Cerebellar nuclear complex (tissue), 1 donor: Measurements from ENCODE around the gene RRM1.
"Not testable (repeated sequence)": the region's sequence is repeated elsewhere in the genome, so short reads cannot be mapped to it uniquely, and the experiment has no call there.

ENCODE experiments used
- DNase-seq, 2 experiments: peaks; one replicate each; lab custom pipeline; 2025; lab: John Stamatoyannopoulos, UW

Gene RRM1

DNA sequence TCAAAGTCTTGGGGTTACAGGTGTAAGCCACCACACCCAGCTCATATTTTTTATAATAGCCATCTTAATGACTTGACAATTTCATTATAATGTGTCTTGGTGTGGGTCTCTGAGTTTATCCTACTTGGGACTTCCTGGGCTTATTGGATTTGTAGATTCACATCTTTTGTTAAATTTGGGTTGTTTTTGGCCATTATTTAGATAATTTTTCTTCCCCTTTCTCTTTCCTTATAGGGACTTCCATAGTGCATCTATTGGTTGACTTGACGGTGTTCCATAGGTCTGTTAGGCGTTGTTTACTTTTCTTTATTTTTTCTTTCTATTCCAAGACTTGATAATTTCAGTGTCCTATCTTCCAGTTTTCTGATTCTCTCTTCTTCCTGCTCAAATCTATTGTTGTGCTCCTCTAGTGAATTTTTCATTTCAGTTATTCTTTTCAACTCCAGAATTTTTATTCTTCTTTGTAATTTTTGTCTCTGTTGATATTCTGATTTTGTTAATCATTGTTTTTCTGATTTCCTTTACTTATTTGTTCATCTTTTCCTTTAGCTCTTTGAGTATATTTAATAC lies 45.6 kb downstream of the RRM1 start:
- DNase-seq = no peak

DNA sequence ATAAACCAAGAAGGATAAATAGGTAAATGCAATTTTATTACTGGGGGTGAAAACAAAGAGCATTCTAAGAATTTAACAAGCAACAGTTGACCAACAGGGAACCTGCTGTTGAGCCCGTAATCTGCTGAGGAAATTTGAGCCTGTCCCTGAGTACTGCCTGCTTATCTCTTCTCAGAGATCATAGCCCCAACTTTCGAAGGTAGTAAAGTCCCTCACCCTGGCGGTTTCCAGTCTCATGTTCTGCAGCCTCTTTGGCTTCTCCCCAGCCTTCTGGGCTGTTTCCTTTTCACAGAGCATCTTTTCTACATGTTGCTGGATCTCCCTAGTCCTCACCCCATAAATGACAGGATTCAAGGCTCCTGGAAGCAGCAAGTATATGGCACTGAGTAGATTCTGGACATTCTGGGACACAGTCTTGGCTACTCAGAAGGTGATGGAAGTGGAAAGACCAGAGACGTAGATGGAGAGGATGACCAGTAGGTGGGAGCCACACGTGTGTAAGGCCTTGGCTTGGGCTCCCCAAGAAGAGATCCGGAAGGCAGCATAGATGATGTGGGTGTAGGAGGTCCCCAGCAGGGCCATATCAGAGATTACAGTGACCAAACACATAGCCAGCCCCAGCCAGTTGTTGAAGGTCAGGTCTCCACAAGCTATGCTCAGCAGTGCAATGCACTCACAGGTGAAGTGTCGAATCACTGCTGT lies 51.6 kb downstream of the RRM1 start:
- DNase-seq = no peak

GRCh38 chr11:4146772-4147098 lies 52.1 kb downstream of the RRM1 start:
- DNase-seq = no peak

DNA sequence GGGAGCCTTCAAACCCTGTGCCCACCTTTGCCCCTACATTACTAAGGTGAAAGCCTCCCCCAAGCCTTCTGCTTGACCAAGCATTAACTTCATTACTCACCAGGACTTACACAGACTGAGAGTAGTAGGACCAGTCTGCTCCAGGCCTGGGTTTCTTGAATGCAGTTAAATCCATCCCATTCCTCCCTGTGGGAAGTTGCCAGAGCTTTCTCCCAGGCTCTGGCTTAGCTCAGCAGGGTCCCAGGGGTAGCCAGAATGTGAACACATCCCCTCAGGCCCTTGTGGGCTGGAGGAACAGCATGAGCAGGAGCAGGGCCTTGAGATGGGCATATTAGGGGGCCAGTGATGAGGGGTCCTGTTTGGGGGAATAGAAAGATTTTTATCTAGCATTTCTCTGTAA lies 59.9 kb downstream of the RRM1 start:
- no peak for DNase-seq

GRCh38 chr11:4156571-4156970 lies 62.0 kb downstream of the RRM1 start:
- DNase-seq = peak in 1 of 2 experiments; percentile 68

GRCh38 chr11:4158818-4159217 lies 64.2 kb downstream of the RRM1 start:
- not testable (repeated sequence) for DNase-seq

- DNase-seq = no peak
Measured at GRCh38 chr11:4161305-4161704, 66.7 kb downstream of the RRM1 start.

- DNase-seq = no peak
Measured at GRCh38 chr11:4164884-4165590, 70.4 kb downstream of the RRM1 start.

GRCh38 chr11:4167292-4167691 lies 72.7 kb downstream of the RRM1 start:
- no peak for DNase-seq

- no peak for DNase-seq
Measured at GRCh38 chr11:4167758-4168157, 73.2 kb downstream of the RRM1 start.

- not testable (repeated sequence) for DNase-seq
Measured at GRCh38 chr11:4175620-4176350, 81.2 kb downstream of the RRM1 start.

DNA sequence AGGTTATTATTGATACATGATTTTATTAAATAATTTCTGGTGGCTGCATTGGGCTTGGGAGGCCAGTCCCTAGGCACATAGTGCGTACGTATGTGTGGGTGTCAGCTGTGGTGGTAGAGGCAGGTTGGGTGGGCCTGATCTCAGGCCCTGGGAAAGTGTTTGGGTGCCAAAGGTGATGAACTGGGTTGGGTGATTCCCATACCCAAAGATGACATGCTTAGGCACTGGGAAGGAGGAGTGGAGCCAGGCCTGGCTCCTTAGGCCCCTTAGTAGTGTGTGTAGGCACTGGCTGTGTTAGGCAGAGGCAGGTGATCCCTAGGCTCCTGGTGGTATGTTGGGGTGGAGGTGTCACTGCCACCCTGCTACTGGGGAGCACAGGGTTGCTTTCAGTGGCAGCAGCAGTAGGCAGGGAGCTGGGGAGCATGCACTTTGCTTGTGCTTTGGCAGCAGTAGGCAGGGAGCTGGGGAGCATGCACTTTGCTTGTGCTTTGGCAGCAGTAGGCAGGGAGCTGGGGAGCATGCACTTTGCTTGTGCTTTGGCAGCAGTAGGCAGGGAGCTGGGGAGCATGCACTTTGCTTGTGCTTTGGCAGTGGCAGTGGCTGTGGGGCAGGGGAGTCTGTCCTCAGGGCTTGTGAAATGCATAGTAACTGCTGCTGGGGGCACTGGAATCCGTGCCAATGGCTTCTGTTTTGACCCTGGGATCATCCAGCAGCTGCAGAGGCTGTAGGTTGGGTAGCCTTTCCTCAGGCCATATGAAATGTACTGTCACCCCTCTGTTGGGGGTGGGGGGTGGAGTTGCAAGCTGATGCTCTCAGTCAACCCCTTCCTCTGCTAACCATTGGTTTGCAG lies 84.4 kb downstream of the RRM1 start:
- no peak for DNase-seq

GRCh38 chr11:4180441-4181183 lies 86.0 kb downstream of the RRM1 start:
- no peak for DNase-seq

GRCh38 chr11:4181782-4182721 lies 87.5 kb downstream of the RRM1 start:
- no peak for DNase-seq

DNA sequence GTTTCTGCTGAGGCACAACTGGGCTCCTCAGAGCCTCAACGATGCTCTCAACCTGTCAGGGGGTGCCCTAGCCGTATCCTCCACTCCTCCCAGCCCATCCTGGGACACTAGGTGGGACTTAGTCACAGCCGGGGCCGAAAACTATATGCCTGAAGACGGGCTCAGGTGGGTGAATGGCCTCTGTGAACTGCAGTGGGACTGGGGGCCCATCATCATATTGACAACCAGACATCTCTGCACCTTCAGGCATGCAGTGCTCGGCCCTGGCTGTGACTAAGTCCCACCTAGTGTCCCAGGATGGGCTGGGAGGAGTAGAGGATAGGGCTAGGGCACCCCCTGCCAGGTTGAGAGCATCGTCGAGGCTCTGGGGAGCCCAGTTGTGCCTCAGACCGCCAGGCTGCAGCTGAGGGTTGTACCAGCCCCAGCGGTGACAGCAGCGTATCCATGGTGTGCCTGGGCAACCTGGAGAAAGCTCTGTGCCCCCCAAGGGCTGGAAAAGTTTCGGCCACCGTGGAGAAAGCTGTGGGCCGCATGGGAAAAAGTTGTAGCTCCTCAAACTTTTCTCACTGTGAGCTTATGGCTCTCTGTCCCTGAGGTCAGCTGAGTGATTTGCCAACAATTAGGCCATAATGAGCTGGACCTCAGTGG lies 88.9 kb downstream of the RRM1 start:
- DNase-seq = no peak

DNA sequence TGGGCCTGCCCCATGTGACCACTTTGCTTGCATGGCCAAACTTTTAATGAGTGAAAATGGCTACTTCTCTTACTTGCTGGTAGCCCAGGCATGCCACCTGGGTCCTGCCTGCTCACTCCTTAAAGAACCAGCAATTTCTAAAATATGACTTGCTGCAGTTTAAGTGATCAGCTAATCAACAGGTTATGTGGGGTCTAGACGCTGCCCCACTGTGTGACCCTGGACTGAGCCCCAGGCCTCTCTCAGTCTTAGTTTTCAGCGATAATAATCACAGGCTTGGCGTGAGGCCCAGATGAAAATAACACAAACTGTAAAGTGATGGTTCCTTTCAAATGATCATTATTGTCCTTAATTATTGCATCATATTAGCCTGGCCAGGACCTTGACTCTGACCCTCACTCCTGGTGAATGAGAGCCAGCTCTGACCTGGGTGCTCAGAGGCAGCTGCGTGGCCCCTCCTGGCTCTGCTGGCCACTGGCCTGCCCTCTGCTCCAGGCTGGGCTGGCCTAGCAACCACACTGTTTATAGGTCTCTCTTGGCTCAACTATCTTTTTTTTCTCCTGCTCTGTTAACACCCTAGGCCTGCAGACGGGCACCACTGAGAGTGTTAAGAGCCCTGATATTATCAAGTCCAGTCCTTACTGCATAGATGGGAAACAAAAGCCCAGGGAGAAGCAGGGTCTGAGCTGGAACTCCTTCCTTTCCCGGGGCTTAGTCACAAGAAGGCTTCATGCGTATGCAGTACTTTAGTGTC lies 89.7 kb downstream of the RRM1 start:
- DNase-seq = no peak

- DNase-seq = no peak
Measured at GRCh38 chr11:4185561-4185960, 91.0 kb downstream of the RRM1 start.

GRCh38 chr11:4186464-4187054 lies 92.0 kb downstream of the RRM1 start:
- DNase-seq = no peak
